ENCODE results near the gene GYS2.
"Not testable (repeated sequence)": the region's sequence is repeated elsewhere in the genome, so short reads cannot be mapped to it uniquely, and the experiment has no call there.

Gene GYS2

GRCh38 chr12:21604245-21605101 is at the start of gene GYS2:
Gene GYS2 (minus strand): TSS chr12:21604847. CDS start chr12:21604592, 255 bp downstream.
- DNase-seq: no peak

- DNase-seq: no peak
These were observed 47.2 kb upstream of the GYS2 start for GRCh38 chr12:21651821-21652220.

GRCh38 chr12:21650997-21651396 is 46.4 kb upstream of the GYS2 start:
- no peak for DNase-seq

DNA sequence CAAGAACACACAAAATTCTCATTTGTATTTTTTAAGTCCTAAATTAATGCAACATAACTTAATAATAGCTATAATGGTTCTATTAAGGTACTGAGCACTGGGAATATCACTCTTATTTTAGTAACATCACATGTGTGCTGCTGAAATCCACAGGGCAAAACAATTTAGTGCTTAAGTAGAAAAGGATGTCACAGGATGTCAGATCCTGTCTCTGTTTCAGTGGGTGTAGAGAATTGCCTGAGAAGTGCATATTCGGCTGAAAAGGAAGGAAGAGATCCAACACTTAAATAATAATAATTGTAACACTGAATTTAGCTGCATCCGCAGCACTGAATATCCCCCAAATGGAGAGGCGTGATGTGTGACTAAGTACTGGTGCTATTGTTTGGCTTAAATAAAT is 44.4 kb upstream of the GYS2 start:
- no peak for DNase-seq

DNA sequence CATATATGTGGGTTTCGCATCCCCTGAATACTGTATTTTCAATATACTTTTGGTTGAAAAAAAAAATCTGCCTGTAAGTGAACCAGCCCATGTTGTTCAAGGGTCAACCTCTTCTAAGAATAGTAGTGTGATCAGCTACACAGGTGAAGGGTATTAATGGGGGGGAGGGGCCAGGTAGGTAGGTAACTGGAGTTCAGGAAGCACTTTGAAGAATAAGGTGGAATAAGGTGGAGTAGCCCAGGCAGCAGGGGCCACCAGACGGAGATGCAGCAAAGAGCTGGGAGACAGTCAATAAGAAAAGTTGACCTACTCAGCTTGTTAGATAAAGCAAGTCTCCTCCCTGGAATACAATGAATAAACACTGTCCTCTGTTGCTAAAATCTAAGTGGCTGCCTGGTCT is 43.7 kb upstream of the GYS2 start:
- DNase-seq: no peak

DNA sequence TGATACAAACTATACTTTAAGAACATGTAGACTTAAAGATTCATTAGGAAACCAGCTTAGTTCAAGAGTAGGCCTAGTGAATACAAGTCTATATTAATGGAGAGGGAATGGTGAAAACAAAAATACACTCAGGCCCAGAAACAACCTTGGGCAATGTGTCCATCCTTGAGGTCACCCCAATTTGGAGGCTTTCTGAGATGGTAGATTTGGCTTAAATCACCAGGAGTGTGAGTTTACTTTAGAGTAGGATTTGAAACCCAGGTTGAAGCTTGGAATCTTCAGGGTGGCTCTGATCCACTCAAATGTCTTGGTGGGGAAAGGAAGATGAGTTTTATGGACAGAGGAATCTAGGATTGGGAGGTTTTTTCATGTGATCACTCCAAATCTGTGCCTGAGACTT is 42.5 kb upstream of the GYS2 start:
- no peak for DNase-seq

DNA sequence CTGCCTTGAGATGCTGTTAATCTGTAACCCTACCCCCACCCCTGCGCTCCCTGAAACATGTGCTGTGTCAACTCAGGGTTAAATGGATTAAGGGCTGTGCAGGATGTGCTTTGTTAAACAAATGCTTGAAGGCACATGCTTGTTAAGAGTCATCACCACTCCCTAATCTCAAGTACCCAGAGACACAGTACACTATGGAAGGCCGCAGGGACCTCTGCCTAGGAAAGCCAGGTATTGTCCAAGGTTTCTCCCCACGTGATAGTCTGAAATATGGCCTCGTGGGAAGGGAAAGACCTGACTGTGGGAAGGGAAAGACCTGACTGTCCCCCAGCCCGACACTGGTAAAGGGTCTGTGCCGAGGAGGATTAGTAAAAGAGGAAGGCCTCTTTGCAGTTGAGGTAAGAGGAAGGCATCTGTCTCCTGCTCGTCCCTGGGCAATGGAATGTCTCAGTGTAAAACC is 40.4 kb upstream of the GYS2 start:
- not testable (repeated sequence) for DNase-seq

DNA sequence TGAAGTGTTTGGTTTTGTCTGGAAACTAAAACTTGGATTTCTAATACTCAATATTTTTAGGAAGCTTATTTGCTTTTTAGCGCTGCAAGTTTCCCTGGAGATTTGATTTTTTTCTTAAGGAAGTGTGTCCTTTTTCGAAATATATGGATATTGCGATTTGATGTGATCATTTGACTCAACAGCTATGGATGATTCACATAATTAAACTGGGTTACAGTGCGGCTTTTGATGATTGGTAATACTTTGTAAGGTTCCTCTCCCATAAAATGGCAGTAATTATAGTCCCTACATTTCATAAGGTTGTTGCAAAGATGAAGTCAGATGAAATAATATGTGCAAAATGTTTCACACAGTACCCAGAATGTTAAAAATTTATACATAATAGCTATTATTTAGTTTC is 39.9 kb upstream of the GYS2 start:
- no peak for DNase-seq

DNA sequence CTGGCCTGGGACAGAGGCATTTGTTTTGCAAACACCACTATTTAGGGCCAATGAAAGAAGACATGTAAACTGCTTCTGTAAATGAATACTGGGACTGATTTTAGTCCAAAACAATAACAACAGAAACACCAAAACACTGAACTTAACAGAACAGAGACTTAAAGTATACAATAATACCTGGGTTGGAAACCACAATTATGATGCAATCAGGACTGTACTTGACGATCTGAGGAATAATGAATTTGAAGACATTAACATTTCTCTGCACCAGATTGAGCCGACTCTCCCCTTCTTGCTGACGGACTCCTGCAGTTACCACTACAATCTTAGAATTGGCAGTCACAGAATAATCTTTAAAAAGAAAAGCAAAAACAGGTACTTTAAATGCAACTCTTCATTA is 39.1 kb upstream of the GYS2 start:
- no peak for DNase-seq

GRCh38 chr12:21642707-21643389 is 38.2 kb upstream of the GYS2 start:
- no peak for DNase-seq

- DNase-seq: no peak
These were observed 33.6 kb upstream of the GYS2 start for GRCh38 chr12:21638054-21638891.

DNA sequence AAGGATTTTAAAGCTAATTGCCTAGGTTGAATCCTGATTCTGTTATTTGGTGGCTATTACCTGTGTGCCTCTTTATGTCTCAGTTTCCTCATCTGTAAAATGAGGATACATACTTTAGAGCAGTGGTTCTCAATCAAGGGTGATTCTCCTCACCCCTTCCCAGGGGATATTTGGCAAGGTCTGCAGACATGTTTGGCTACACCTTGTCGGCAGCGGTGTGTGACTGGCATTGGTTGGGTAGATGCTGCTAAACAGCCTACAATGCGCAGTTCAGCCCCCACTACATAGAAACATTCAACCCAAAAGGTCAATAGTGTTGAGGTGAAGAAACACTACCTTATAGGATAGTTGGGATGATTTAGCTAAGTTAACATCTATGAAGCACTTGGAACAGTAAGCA is 29.6 kb upstream of the GYS2 start:
- no peak for DNase-seq

DNA sequence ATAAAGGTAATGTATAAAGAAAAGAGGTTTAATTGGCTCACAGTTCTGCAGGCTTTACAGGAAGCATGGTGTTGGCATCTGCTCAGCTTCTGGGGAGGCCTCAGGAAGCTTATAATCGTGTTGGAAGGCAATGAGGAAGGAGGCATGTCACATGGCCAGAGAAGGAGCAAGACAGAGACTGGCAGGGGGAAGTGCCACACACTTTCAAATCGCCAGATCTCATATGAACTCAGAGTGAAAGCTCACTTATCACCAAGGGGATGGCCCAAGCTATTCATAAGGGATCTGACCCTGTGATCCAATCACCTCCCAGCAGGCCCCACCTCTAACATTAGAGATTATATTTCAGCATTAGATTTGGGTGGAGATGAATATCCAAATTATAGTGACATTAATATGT is 26.7 kb upstream of the GYS2 start:
- no peak for DNase-seq

DNA sequence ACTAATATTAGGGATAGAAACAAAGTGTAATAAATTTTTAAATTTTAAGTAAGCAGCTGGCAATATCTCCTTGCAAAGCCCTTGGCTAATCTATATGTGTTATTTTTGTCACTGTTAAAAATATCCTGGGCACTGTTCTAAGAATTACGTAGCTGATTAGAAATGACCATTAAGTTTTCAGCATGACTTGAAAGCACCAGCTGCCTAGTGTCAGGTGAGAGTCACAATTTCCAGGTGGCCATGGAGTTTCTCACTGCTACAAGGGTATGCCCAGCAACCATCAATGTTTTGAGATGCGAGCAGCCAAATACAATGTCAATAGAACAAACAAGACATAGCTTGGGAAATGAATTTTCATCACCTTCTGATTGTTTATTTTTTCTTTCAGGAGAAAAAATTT is 23.3 kb upstream of the GYS2 start:
- DNase-seq: no peak

- DNase-seq: no peak
These were observed 13.9 kb upstream of the GYS2 start for GRCh38 chr12:21618566-21618965.

DNA sequence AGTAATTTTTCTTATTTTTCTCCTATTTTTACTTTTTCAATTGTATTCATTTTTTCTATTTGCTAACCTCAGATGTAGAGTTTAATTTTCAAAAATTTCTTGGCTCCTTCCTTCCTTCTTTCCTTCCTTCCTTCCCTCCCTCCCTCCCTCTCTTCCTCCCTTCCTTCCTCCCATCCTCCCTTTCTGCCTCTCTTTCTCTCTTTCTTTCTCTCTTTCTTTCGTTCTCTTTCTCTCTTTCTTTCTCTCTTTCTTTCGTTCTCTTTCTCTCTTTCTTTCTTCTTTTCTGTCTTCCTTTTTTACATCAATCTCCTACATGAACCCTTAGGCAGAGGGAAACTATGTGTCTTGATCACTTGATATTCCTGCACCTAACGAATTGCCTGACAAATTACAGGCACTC is 12.4 kb upstream of the GYS2 start:
- DNase-seq: no peak

DNA sequence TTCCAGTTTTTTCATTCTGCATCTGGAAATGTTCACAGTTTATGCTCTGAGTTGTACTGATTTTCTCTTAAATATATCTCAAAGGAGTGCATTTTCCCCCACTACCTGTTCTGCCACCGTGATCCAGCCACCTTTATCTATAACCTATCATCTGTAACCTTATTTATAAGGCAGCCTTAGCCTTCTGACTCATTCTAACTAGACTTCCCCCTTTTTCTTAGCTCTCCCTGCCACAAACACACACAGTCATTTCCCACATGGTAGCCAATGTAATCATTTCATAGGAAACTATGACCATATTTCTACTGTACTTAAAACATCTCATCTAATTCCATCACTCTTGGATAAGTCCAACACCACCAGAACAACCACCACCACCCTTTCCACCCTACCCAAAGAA is 10.8 kb upstream of the GYS2 start:
- no peak for DNase-seq

DNA sequence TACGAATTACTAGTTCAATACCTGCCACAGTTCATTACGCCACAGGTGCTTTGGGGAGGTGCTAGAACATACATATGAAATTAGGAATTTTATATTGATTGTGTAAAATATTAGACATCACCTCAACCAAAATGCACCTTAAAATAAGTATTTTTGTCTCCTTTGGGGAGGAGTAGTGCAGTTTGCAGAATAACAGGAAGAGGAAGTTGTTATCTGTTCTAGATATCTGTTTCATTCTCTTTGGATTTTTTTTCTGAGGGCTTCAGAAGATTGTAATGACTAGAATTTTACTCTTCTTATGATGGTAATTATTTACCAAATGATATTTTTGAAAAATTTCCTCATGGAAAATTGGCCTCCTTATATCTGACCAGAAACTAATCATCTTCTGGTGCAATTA is 9.9 kb upstream of the GYS2 start:
- no peak for DNase-seq

GRCh38 chr12:21613931-21614330 is 9.3 kb upstream of the GYS2 start:
- no peak for DNase-seq

GRCh38 chr12:21608196-21608595 is 3.5 kb upstream of the GYS2 start:
- DNase-seq: no peak

GRCh38 chr12:21607701-21608100 is 3.1 kb upstream of the GYS2 start:
- no peak for DNase-seq

- no peak for DNase-seq
These were observed 1.5 kb upstream of the GYS2 start for GRCh38 chr12:21606175-21606574.

- no peak for DNase-seq
These were observed 1.9 kb downstream of the GYS2 start for GRCh38 chr12:21602774-21603173.

- no peak for DNase-seq
These were observed 4.5 kb downstream of the GYS2 start for GRCh38 chr12:21600196-21600595.
